Measurements from ENCODE around the gene HNF1A. TPM values are rescaled to one million over a fixed set of nuclear protein-coding genes. Genes with fewer than 3 reads are reported as not detected.

Gene HNF1A
- total RNA-seq, 1 donor from 2014 or later, result not detected

- Mint-ChIP-seq H3K36me3 (ENCODE audit: unreplicated experiment) (no peaks in the 10 kb centered on the region), H3K9me3 (ENCODE audit: unreplicated experiment) (no peaks in the 10 kb centered on the region), H3K27me3 (ENCODE audit: unreplicated experiment) (peaks cover 3% of the 10 kb centered on the region), H3K27ac (ENCODE audit: unreplicated experiment) (no peak overlapping the region), H3K4me3 (ENCODE audit: unreplicated experiment) (no peak overlapping the region), H3K4me1 (ENCODE audit: low read depth, unreplicated experiment) (no peaks in the 10 kb centered on the region)
- TF ChIP-seq CTCF (IDR thresholded peaks at IDR 0.05; ENCODE audit: partially characterized antibody, unreplicated experiment), result no peak
- no peak for DNase-seq
Measured at GRCh38 chr12:120964298-120964697, 14.0 kb upstream of the HNF1A start.

GRCh38 chr12:120965534-120966091, 12.7 kb upstream of the HNF1A start:
- H3K9me3 Mint-ChIP-seq (ENCODE audit: unreplicated experiment), result peaks cover 2% of the 10 kb centered on the region
- DNase-seq, result no peak
- H3K4me1 Mint-ChIP-seq (ENCODE audit: low read depth, unreplicated experiment), result no peaks in the 10 kb centered on the region
- no peak overlapping the region for H3K4me3 Mint-ChIP-seq (ENCODE audit: unreplicated experiment)
- H3K27ac Mint-ChIP-seq (ENCODE audit: unreplicated experiment), result no peak overlapping the region
- no peaks in the 10 kb centered on the region for H3K36me3 Mint-ChIP-seq (ENCODE audit: unreplicated experiment)
- TF ChIP-seq CTCF (IDR thresholded peaks at IDR 0.05; ENCODE audit: partially characterized antibody, unreplicated experiment), result no peak
- peaks cover 3% of the 10 kb centered on the region for H3K27me3 Mint-ChIP-seq (ENCODE audit: unreplicated experiment)

- TF ChIP-seq CTCF (IDR thresholded peaks at IDR 0.05; ENCODE audit: partially characterized antibody, unreplicated experiment), result no peak
- H3K9me3 Mint-ChIP-seq (ENCODE audit: unreplicated experiment), result peaks cover 3% of the 10 kb centered on the region
- no peak overlapping the region for H3K27ac Mint-ChIP-seq (ENCODE audit: unreplicated experiment)
- no peak for DNase-seq
- H3K4me3 Mint-ChIP-seq (ENCODE audit: unreplicated experiment), result no peak overlapping the region
- H3K36me3 Mint-ChIP-seq (ENCODE audit: unreplicated experiment), result no peaks in the 10 kb centered on the region
- H3K27me3 Mint-ChIP-seq (ENCODE audit: unreplicated experiment), result peaks cover 3% of the 10 kb centered on the region
- no peaks in the 10 kb centered on the region for H3K4me1 Mint-ChIP-seq (ENCODE audit: low read depth, unreplicated experiment)
Measured at GRCh38 chr12:120970310-120970709, 8.0 kb upstream of the HNF1A start.

GRCh38 chr12:120971299-120972180, 6.8 kb upstream of the HNF1A start:
- Mint-ChIP-seq H3K9me3 (ENCODE audit: unreplicated experiment) (peaks cover 3% of the 10 kb centered on the region), H3K27ac (ENCODE audit: unreplicated experiment) (no peak overlapping the region), H3K27me3 (ENCODE audit: unreplicated experiment) (peaks cover 3% of the 10 kb centered on the region), H3K36me3 (ENCODE audit: unreplicated experiment) (no peaks in the 10 kb centered on the region), H3K4me1 (ENCODE audit: low read depth, unreplicated experiment) (no peaks in the 10 kb centered on the region), H3K4me3 (ENCODE audit: unreplicated experiment) (no peak overlapping the region)
- DNase-seq, result no peak
- no peak for TF ChIP-seq CTCF (IDR thresholded peaks at IDR 0.05; ENCODE audit: partially characterized antibody, unreplicated experiment)

All from glutamatergic neuron (in vitro differentiated cells).